Measurements from ENCODE around the gene LRBA.
"Not testable (repeated sequence)": the region's sequence is repeated elsewhere in the genome, so short reads cannot be mapped to it uniquely, and the experiment has no call there.

LRBA gene

GRCh38 chr4:150561143-150561737 is 453.8 kb downstream of the LRBA start:
- no peak for TF ChIP-seq CTCF (conservative IDR thresholded peaks at IDR 0.05; ENCODE audit: low read depth)
- no peak overlapping the region for H3K27ac ChIP-seq
- ChIA-PET CTCF (no interaction called here), POLR2A (ENCODE audit: low non-redundant PET) (no interaction called here)
- no peak for DNase-seq (ENCODE audit: low spot score)

GRCh38 chr4:150557811-150558210 is 457.3 kb downstream of the LRBA start:
- CTCF ChIA-PET; POLR2A ChIA-PET (ENCODE audit: low non-redundant PET); H3K27ac ChIP-seq; DNase-seq (ENCODE audit: low spot score): not testable (repeated sequence)

- no peak overlapping the region for H3K27ac ChIP-seq
- CTCF ChIA-PET: no interaction called here
- DNase-seq (ENCODE audit: low spot score): no peak
- TF ChIP-seq CTCF (conservative IDR thresholded peaks at IDR 0.05; ENCODE audit: low read depth): no peak
- POLR2A ChIA-PET (ENCODE audit: low non-redundant PET): no interaction called here
Measured at GRCh38 chr4:150547154-150547838, 467.8 kb downstream of the LRBA start.

GRCh38 chr4:150546286-150546685 is 468.8 kb downstream of the LRBA start:
- no peak for DNase-seq (ENCODE audit: low spot score)
- POLR2A ChIA-PET (ENCODE audit: low non-redundant PET): no interaction called here
- CTCF ChIA-PET: interaction anchor here (0.6 to 1.1 kb wide), 3 partner anchors 17 to 208 kb away, joined by 3 to 4 read pairs (median 3); no protein-coding TSS in a partner anchor
- no peak for TF ChIP-seq CTCF (conservative IDR thresholded peaks at IDR 0.05; ENCODE audit: low read depth)
- H3K27ac ChIP-seq: no peak overlapping the region

GRCh38 chr4:150543042-150543441 is 472.0 kb downstream of the LRBA start:
- CTCF ChIA-PET: no interaction called here
- TF ChIP-seq CTCF (conservative IDR thresholded peaks at IDR 0.05; ENCODE audit: low read depth): no peak
- POLR2A ChIA-PET (ENCODE audit: low non-redundant PET): no interaction called here
- no peak for DNase-seq (ENCODE audit: low spot score)
- no peak overlapping the region for H3K27ac ChIP-seq

GRCh38 chr4:150541681-150542080 is 473.4 kb downstream of the LRBA start:
- no peak overlapping the region for H3K27ac ChIP-seq
- ChIA-PET POLR2A (ENCODE audit: low non-redundant PET) (no interaction called here), CTCF (interaction anchor here (0.6 kb wide), 1 partner anchor 63 kb away, joined by 4 read pairs; no protein-coding TSS in a partner anchor)
- DNase-seq (ENCODE audit: low spot score): no peak
- no peak for TF ChIP-seq CTCF (conservative IDR thresholded peaks at IDR 0.05; ENCODE audit: low read depth)

GRCh38 chr4:150540959-150541360 is 474.1 kb downstream of the LRBA start:
- ChIA-PET POLR2A (ENCODE audit: low non-redundant PET) (no interaction called here), CTCF (interaction anchor here (0.5 kb wide), 1 partner anchor 13 kb away, joined by 5 read pairs; no protein-coding TSS in a partner anchor)
- TF ChIP-seq CTCF (conservative IDR thresholded peaks at IDR 0.05; ENCODE audit: low read depth): no peak
- no peak for DNase-seq (ENCODE audit: low spot score)
- no peak overlapping the region for H3K27ac ChIP-seq

Data from RWPE1 (cell line).